T-cell (primary cell): ENCODE data around the gene TSPAN15. TPM values are rescaled to one million over a fixed set of nuclear protein-coding genes. Genes with fewer than 3 reads are reported as not detected.

Experiments used
- ATAC-seq, 4 experiments: fragments of 200-7000 bp in 3 of 4; fragments of 150-1000 bp in 1 of 4; cut with Tn5 transposase; replicated peaks in 1 of 4; 1 replicate in 3 of 4; 2 replicates in 1 of 4; pipeline ENCODE4 v1.10.0; 2021; ENCODE audit warnings: moderate library complexity in 3 of 4, mild to moderate bottlenecking in 2 of 4, moderate number of reproducible peaks in 1 of 4
- CTCF ChIA-PET, 2 donors: fragments of 300-600 bp; sonication (Branson Sonifier 250); formaldehyde crosslinking; loops; one replicate each; lab custom pipeline; 2022; ENCODE audit warnings: antibody characterized with exemption in 2 of 2; lab: Charles Lee
- POLR2A ChIA-PET, 2 donors: fragments of 300-600 bp; sonication (Branson Sonifier 250); formaldehyde crosslinking; loops; one replicate each; lab custom pipeline; 2022; ENCODE audit warnings: antibody characterized with exemption in 2 of 2; lab: Charles Lee
- DNase-seq, 35 experiments: peaks; one replicate each; pipeline versions ENCODE4 v3.0.0 to v3.0.0-alpha.2; 2013 to 2023
- H3K27ac ChIP-seq: one replicate; pipeline ENCODE4 v1.5.1; 2013; ENCODE audit warnings: low read length
- H3K27me3 ChIP-seq, 2 experiments: replicated peaks in 1 of 2; 1 replicate in 1 of 2; 2 replicates in 1 of 2; pipeline versions ENCODE4 v1.6.1 to v1.7.0; 2013; ENCODE audit warnings: low read length in 1 of 2, mixed read lengths in 1 of 2; ENCODE audit not compliant: control insufficient read depth in 2 of 2, insufficient read depth in 2 of 2; ENCODE audit errors: extremely low read depth in 1 of 2
- H3K36me3 ChIP-seq, 2 donors: 1 replicate in 1 of 2; 2 replicates in 1 of 2; pipeline versions ENCODE4 v1.6.1 to v1.7.0; 2013; ENCODE audit warnings: low read length in 1 of 2; ENCODE audit not compliant: control insufficient read depth in 2 of 2, insufficient read depth in 1 of 2; ENCODE audit errors: extremely low read depth in 1 of 2
- H3K4me1 ChIP-seq, 2 experiments: 1 replicate in 1 of 2; 2 replicates in 1 of 2; pipeline versions ENCODE4 v1.6.1 to v1.7.0; 2013; ENCODE audit warnings: low read length in 2 of 2, mixed read lengths in 1 of 2; ENCODE audit not compliant: insufficient read depth in 2 of 2, control insufficient read depth in 1 of 2; ENCODE audit errors: extremely low read depth in 1 of 2
- H3K4me3 ChIP-seq, 2 donors: 1 replicate in 1 of 2; 2 replicates in 1 of 2; pipeline versions ENCODE4 v1.5.1 to v1.7.0; 2013; ENCODE audit warnings: mild to moderate bottlenecking in 2 of 2, low read length in 1 of 2, moderate library complexity in 1 of 2; ENCODE audit not compliant: control insufficient read depth in 1 of 2; ENCODE audit errors: extremely low read depth in 1 of 2
- H3K9me3 ChIP-seq: 2 replicates; pipeline ENCODE4 v1.7.0; 2013
- H3K27ac Mint-ChIP-seq, 2 donors: one replicate each; pipeline ENCODE4 v1.8.0; 2020 to 2021; ENCODE audit warnings: mild to moderate bottlenecking in 2 of 2, mixed read lengths in 2 of 2
- H3K27me3 Mint-ChIP-seq, 2 donors: one replicate each; pipeline ENCODE4 v1.8.0; 2021 to 2022; ENCODE audit warnings: mixed read lengths in 2 of 2
- H3K36me3 Mint-ChIP-seq: one replicate; pipeline ENCODE4 v1.8.0; 2021; ENCODE audit warnings: mixed read lengths
- H3K4me1 Mint-ChIP-seq, 3 donors: one replicate each; pipeline ENCODE4 v1.8.0; 2020 to 2022; ENCODE audit warnings: mixed read lengths in 3 of 3, mild to moderate bottlenecking in 1 of 3
- H3K4me3 Mint-ChIP-seq, 3 donors: one replicate each; pipeline ENCODE4 v1.8.0; 2020 to 2022; ENCODE audit warnings: mild to moderate bottlenecking in 3 of 3, mixed read lengths in 3 of 3, moderate library complexity in 3 of 3
- H3K9me3 Mint-ChIP-seq, 3 donors: one replicate each; pipeline ENCODE4 v1.8.0; 2020 to 2022; ENCODE audit warnings: mixed read lengths in 3 of 3
- WGBS: methylation state at CpG from one replicate; pipeline ENCODE4 v1.1.5; 2013; ENCODE audit warnings: missing lambda C conversion rate; ENCODE audit not compliant: insufficient coverage; 5-methylcytosine and 5-hydroxymethylcytosine counted together
- total RNA-seq, 35 experiments: library from RNA in 6 of 35; stranded (reverse) in 6 of 35; fragments of 120-200 nt in 1 of 35; gene quantifications; one replicate each; pipeline versions ENCODE4 v1.2.1 to v1.2.4 and lab custom pipeline; 2013 to 2026

TSPAN15 gene
- total RNA-seq, 5 donors from 2014 or later (not counting 1 experiment from before 2014, with no cell fraction given): 2.9 to 8.2 (median 6.2) TPM

DNA sequence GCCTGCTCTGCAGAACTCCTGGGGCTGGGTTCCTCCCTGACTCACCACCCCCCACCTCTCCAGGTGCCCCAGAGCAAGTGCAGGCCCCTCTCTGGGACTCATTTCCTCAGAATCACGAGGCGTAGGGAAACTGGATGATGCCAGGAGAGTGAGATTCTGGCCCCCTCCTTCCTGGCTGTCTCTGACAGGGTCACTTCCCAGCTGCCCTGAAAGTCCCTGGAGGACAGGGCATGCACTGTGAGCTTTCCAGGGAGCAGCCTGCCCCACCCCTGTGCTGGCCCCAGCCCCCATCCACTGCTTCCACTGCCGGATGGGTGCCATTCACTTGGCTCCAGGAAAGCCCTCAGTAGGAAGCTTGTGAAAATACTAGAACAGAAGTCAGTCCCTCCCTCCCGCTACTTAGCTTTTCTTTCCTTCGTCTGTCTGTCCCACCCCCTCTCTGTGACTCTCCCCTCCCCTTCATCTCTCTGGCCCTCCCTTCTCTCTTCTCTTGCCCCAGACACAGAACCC is 44.9 kb upstream of the TSPAN15 start:
- Mint-ChIP-seq H3K36me3 (peaks cover 21% of the 10 kb centered on the region), H3K27me3 (no peaks in the 10 kb centered on the region), H3K4me3 (no peak overlapping the region), H3K4me1 (peaks cover 17 to 25% (median 21%) of the 10 kb centered on the region in 3 donors), H3K27ac (peak overlapping the region; percentile 55 to 84), H3K9me3 (no peaks in the 10 kb centered on the region)
- CTCF ChIA-PET: interaction anchor here in 1 of 2 donors (1.2 to 1.7 kb wide), 2 partner anchors 14 to 101 kb away, joined by 4 to 9 read pairs; no protein-coding TSS in a partner anchor
- peaks cover 17 to 18% of the 10 kb centered on the region in 2 donors for H3K36me3 ChIP-seq
- POLR2A ChIA-PET: interaction anchor here in 1 of 2 donors (0.7 kb wide), 2 partner anchors 18 to 859 kb away, joined by 3 to 6 read pairs; no protein-coding TSS in a partner anchor
- H3K4me3 ChIP-seq: no peak overlapping the region
- 67% methylated on average over 2 of the region's 5 CpGs for WGBS
- no peak overlapping the region for H3K27ac ChIP-seq
- no peaks in the 10 kb centered on the region for H3K27me3 ChIP-seq
- ATAC-seq (no peak), DNase-seq (no peak)
- H3K4me1 ChIP-seq: peaks cover 3 to 19% of the 10 kb centered on the region in 2 experiments
- H3K9me3 ChIP-seq: no peaks in the 10 kb centered on the region

DNA sequence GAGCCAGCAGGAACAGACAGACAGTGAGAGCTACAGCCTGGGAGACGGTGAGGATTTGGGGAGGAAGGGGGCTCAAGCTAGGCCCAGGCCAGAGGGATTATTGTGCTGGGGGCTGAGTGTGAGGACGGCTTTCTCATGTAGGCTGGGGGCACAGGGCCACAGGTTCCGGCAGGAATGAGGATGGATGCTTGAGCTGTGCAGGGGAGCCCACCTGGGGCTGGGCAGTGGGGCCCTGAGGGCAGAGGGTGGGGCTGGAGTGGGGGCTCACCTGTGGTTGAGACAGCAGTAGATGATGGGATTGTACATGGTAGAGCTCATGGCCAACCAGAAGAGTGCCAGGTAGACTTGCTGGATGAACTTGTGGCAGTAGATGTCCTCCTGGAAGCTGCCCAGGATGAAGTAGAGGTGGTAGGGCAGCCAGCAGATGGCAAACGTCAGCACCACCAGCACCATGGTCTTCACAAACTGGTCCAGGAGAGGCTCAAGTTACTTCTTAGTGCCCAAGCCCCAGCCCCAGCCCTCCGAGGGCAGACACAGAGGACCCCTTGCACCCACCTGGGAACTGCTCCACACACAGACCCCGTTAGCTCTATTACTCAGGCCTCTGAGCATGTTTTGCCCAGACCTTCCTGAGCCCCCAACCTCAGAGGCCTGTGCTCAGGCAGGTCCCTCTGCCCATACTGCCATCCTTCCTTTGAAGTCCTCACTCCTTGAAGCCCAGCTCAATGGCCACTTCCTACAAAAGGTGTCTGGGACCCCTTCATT is 44.3 kb upstream of the TSPAN15 start:
- POLR2A ChIA-PET: interaction anchor here in 1 of 2 donors (0.5 to 0.7 kb wide), 4 partner anchors 17 to 859 kb away, joined by 3 to 17 read pairs (median 4); no protein-coding TSS in a partner anchor
- H3K27me3 ChIP-seq: no peaks in the 10 kb centered on the region
- H3K4me3 Mint-ChIP-seq: no peak overlapping the region
- H3K4me1 Mint-ChIP-seq: peaks cover 17 to 25% (median 21%) of the 10 kb centered on the region in 3 donors
- H3K9me3 ChIP-seq: no peaks in the 10 kb centered on the region
- peak overlapping the region; percentile 55 to 84 for H3K27ac Mint-ChIP-seq
- H3K36me3 Mint-ChIP-seq: peaks cover 17% of the 10 kb centered on the region
- DNase-seq (peak in 1 of 35 experiments; percentile 8), ATAC-seq (no peak)
- H3K36me3 ChIP-seq: peaks cover 12 to 13% of the 10 kb centered on the region in 2 donors
- H3K9me3 Mint-ChIP-seq: no peaks in the 10 kb centered on the region
- no peak overlapping the region for H3K27ac ChIP-seq
- no peaks in the 10 kb centered on the region for H3K27me3 Mint-ChIP-seq
- 92% methylated on average over 5 of the region's 6 CpGs for WGBS
- peaks cover 3 to 19% of the 10 kb centered on the region in 2 experiments for H3K4me1 ChIP-seq
- no peak overlapping the region for H3K4me3 ChIP-seq
- CTCF ChIA-PET: interaction anchor here (0.6 to 1.9 kb wide), 7 partner anchors 14 to 231 kb away, joined by 3 to 13 read pairs (median 4); no protein-coding TSS in a partner anchor

DNA sequence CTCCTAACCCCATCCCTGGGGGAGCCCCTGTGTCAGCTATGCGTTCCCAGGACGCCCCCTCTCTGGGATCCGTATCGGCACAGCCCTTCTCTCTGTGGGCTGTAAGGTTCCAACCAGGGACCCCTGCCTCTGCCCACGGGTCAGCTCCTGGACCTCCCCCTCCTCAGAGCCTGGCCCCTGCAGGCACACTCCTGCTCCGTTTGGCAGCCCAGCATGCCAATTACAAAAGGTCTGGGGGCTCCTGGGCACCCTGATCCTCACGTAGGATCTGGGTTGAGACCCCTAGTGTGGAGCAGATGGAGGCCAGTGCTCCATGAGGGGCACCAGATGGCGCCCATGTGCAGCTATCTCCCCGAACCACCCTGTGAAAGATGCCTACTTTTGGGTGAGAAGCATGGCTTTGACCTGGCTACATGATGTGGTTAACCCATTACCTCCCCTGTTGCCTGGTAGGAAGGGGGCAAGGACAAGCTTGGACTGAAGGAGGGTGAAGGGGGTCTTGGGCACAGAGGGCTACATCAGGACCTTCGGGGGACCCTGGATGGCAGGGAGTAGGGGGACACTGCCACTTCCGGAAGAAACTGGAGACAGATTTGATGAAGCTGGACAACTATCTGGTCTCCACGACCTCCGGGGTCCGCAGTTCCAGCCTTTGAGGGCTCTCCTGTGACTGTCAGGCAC is 43.5 kb upstream of the TSPAN15 start:
- peak overlapping the region in 2 of 3 donors; percentile 37 to 73 for H3K4me3 Mint-ChIP-seq

DNA sequence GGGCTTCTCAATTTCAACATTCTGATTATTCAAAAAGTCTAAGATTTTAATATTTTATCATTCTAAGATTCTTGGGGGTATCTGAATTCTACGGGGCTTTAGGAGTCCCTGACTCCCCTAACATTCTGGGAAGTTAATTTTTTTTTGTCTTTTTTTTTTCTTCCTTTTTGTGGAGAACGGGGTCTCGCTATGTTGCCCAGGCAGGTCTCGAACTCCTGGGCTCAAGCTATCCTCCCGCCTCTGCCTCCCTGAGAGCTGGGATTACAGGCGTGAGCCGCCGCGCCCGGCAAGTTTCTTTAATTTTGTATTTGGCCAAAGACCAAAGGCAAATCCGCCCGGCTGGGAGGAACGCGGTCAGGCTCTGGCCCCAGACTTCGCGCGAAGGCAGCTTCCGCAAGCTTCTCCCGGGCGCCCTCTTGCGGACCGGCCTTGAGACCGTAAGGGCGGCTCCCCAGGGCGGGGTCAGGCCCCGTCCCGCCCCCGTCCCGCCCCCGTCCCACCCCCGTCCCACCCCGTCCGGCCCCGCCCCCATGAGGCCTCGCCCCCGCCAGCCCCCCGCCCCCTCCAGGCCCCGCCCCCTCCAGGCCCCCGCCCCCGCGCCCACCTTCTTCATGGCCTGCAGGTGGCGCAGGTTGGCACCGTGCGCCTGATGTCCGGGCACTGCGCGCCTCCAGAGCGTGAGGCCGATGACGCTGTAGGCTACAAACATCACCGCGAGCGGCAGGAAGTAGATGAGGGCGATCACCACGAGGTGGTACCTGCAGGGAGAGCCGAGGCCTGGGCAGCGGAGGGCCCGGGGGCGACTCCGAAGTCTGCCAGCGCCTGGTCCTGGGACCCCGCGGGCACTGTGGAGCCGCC is 42.7 kb upstream of the TSPAN15 start:
- H3K27me3 Mint-ChIP-seq: no peaks in the 10 kb centered on the region
- ATAC-seq (peak; percentile 91 to 95 (median 94)), DNase-seq (peak; percentile 81 to 96 (median 87))
- H3K27ac Mint-ChIP-seq: peak overlapping the region; percentile 81 to 86
- H3K4me1 Mint-ChIP-seq: peaks cover 21 to 25% (median 25%) of the 10 kb centered on the region in 3 donors
- H3K4me1 ChIP-seq: peaks cover 3 to 24% of the 10 kb centered on the region in 2 experiments
- H3K9me3 ChIP-seq: no peaks in the 10 kb centered on the region
- H3K27me3 ChIP-seq: peaks cover 0 to 5% of the 10 kb centered on the region in 2 experiments
- peak overlapping the region; percentile 49 to 73 (median 54) for H3K4me3 Mint-ChIP-seq
- H3K4me3 ChIP-seq: peak overlapping the region in 1 of 2 donors; percentile 17
- CTCF ChIA-PET: interaction anchor here (0.6 to 1.9 kb wide), 23 partner anchors 9 to 508 kb away, joined by 3 to 13 read pairs (median 4); partner anchors contain the start of genes DDX21 (in 1 of the 2) and FAM241B (in 1 of the 2)
- peak overlapping the region; percentile 82 for H3K27ac ChIP-seq
- 0% methylated on average over 33 of the region's 64 CpGs for WGBS
- H3K36me3 ChIP-seq: peaks cover 4 to 6% of the 10 kb centered on the region in 2 donors
- peaks cover 7% of the 10 kb centered on the region for H3K36me3 Mint-ChIP-seq
- no peaks in the 10 kb centered on the region for H3K9me3 Mint-ChIP-seq
- POLR2A ChIA-PET: interaction anchor here (0.5 to 0.7 kb wide), 3 partner anchors 172 to 517 kb away, joined by 3 read pairs; no protein-coding TSS in a partner anchor

More for the DNA sequence above, 43.5 kb upstream of the TSPAN15 start:
- ChIA-PET POLR2A (interaction anchor here (0.5 kb wide), 2 partner anchors 169 to 172 kb away, joined by 3 read pairs; no protein-coding TSS in a partner anchor), CTCF (interaction anchor here (0.6 to 1.9 kb wide), 27 partner anchors 9 to 1200 kb away, joined by 3 to 13 read pairs (median 4); partner anchors contain the start of gene DDX21 (in 1 of the 2))
- ATAC-seq: no peak
- WGBS: 72% methylated on average over 6 of the region's 14 CpGs
- Histone ChIP-seq H3K27ac (no peak overlapping the region), H3K27me3 (no peaks in the 10 kb centered on the region), H3K4me3 (no peak overlapping the region), H3K9me3 (no peaks in the 10 kb centered on the region), H3K4me1 (peaks cover 3 to 19% of the 10 kb centered on the region in 2 experiments), H3K36me3 (peaks cover 7 to 8% of the 10 kb centered on the region in 2 donors)
- Mint-ChIP-seq H3K27me3 (no peaks in the 10 kb centered on the region), H3K9me3 (no peaks in the 10 kb centered on the region), H3K36me3 (peaks cover 14% of the 10 kb centered on the region), H3K27ac (peak overlapping the region in 1 of 2 donors; percentile 49), H3K4me1 (peaks cover 17 to 25% (median 21%) of the 10 kb centered on the region in 3 donors)
- peak in 5 of 35 experiments; percentile 18 to 54 (median 31) for DNase-seq

DNA sequence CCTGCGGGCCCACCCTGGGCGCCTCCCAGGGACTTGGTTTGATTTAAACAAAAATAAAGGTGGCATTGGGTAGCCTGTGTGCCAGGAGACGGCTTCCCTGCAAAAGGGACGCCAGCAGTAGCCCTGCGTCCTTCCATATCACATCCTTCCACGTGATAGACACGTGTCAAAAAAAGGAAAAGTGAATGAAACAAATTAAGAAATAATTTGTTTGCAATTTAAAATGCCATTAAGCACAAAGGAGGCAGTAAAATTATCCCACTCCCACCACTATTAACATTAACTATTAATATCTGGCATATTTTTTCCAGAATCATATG is 42.1 kb upstream of the TSPAN15 start:
- Mint-ChIP-seq H3K4me1 (peaks cover 21 to 25% (median 25%) of the 10 kb centered on the region in 3 donors), H3K9me3 (no peaks in the 10 kb centered on the region), H3K4me3 (peak overlapping the region in 1 of 3 donors; percentile 73), H3K27me3 (no peaks in the 10 kb centered on the region), H3K27ac (peak overlapping the region; percentile 66 to 81), H3K36me3 (peaks cover 3% of the 10 kb centered on the region)
- no peak for DNase-seq
- ChIA-PET CTCF (interaction anchor here in 1 of 2 donors (1.0 to 1.1 kb wide), 2 partner anchors 42 to 47 kb away, joined by 3 to 4 read pairs; no protein-coding TSS in a partner anchor), POLR2A (no interaction called here)
- Histone ChIP-seq H3K4me3 (peak overlapping the region in 1 of 2 donors; percentile 6), H3K27me3 (peaks cover 0 to 6% of the 10 kb centered on the region in 2 experiments), H3K9me3 (no peaks in the 10 kb centered on the region), H3K27ac (peak overlapping the region; percentile 82), H3K36me3 (peaks cover 4 to 6% of the 10 kb centered on the region in 2 donors), H3K4me1 (peaks cover 3 to 25% of the 10 kb centered on the region in 2 experiments)
- WGBS: no CpG with 5 or more reads among the region's 7 CpGs
- no peak for ATAC-seq
